ENCODE measurements around the gene KLHL7. TPM values are rescaled to one million over a fixed set of nuclear protein-coding genes. Genes with fewer than 3 reads are reported as not detected.
A peak's percentile ranks its signal among the peaks of the same experiment; 100 is the strongest.
"Not testable (repeated sequence)": the region's sequence is repeated elsewhere in the genome, so short reads cannot be mapped to it uniquely, and the experiment has no call there.

The KLHL7 gene
- total RNA-seq, 1 donor from 2014 or later = 29.9 TPM

DNA sequence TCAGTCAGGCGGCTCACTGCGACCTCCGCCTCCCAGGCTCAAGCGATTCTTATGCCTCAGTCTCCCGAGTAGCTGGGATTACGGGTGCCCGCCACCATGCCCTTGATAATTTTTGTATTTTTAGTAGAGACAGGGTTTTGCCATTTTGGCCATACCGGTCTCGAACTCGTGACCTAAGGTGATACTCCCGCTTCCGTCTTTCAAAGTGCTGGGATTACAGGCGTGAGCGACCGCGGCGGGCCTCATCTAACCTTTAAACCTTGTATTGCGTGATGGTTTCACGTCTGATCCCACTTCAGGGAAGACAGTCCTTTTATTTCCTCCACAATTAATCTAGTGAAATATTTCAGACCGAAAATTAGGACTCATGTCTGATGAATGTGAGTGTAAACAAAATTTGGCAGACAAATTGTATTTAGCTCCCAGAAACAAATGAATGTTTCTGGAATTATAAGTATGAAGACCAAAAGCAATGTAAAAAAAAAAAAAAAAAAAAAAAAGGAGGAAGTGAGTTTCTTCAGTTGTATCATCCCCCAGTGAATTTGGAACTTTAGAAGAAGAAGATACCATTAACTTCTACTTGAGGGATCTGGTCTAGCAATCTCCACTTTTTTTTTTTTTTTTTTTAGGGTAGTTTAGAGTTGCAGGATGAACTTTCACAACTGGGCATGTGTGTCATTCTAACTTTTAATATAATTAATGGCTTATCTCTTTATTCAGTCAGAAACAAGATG lies 77.9 kb downstream of the KLHL7 start:
- DNase-seq (ENCODE audit: low spot score) = no peak

- no peak for DNase-seq (ENCODE audit: low spot score)
These were observed 78.7 kb downstream of the KLHL7 start for GRCh38 chr7:23184291-23184690.

DNA sequence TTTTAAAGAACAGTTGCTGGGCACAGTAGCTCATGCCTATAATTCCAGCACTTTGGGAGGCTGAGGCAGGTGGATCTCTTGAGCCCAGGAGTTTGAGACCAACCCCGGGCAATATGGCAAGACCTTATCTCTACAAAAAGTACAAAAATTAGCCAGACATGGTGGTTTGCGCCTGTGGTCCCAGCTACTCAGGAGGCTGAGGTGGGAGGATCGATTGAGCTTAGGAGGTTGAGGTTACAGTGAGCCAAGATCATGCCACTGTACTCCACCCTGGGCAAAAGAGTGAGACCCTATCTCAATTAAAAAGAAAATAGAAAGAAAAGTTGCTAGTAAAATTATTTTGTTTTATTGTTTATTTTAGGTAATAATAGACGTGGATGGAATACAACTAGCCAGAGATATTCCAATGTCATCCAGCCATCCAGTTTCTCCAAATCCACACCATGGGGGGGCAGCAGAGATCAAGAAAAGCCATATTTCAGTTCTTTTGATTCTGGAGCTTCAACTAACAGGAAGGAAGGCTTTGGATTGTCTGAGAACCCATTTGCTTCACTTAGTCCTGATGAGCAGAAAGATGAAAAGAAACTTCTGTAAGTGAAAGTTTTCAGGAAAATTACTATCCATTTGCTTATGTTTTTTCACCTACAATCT lies 79.2 kb downstream of the KLHL7 start:
- DNase-seq (ENCODE audit: low spot score) = peak; percentile 36

DNA sequence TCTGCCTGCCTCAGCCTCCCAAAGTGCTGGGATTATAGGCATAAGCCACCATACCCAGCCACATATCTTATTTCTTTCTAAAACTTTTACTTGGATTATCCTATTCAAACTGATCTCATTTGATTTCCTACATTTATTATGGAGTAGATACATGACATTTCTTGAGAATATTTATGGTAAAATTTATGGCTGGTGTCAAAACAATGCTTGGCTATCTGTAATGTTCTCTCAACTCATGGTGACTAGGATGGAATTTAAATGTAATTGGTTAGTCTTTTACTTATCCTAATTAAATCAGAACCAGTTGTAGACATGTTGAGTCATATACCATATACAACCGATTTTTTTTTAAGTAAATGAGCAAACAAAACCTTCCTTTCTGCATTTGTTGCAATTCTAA lies 80.4 kb downstream of the KLHL7 start:
- no peak for DNase-seq (ENCODE audit: low spot score)

GRCh38 chr7:23191022-23191421 lies 85.4 kb downstream of the KLHL7 start:
- DNase-seq (ENCODE audit: low spot score) = no peak

- DNase-seq (ENCODE audit: low spot score) = not testable (repeated sequence)
These were observed 88.2 kb downstream of the KLHL7 start for GRCh38 chr7:23193650-23194227.

DNA sequence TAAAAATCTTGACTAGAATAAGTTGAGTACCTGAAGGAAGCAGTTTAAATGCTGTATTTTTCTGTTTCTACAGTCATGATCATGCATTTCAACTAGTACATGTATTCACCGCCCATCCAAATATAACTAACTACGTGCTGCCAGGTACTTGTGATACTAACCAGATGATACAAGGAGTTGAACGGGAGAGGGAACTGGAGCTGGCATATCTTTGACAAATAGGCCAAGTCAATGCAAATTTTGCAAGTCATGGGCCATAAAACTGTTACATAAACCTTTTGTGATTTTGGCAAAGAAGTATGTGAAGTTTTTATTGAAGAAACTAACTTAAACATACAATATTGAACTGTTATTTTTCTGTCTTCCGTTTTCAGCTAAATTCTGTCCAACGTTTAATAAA lies 90.7 kb downstream of the KLHL7 start:
- no peak for DNase-seq (ENCODE audit: low spot score)

DNA sequence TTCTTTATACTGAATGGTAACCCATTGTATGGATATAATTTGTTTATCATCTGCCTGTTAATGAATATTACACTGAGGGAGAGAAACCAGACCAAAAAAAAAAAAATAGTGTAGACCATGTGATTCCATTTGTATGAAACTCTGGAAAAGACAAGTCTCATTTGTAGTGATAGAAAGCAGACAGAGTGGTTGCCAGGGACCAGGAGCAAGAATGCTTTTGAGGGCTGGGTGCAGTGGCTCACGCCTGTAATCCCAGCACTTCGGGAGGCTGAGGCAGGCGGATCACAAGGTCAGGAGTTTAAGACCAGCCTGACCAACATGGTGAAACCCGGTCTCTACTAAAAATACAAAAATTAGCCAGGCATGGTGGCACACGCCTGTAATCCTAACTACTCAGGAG lies 92.2 kb downstream of the KLHL7 start:
- not testable (repeated sequence) for DNase-seq (ENCODE audit: low spot score)

DNA sequence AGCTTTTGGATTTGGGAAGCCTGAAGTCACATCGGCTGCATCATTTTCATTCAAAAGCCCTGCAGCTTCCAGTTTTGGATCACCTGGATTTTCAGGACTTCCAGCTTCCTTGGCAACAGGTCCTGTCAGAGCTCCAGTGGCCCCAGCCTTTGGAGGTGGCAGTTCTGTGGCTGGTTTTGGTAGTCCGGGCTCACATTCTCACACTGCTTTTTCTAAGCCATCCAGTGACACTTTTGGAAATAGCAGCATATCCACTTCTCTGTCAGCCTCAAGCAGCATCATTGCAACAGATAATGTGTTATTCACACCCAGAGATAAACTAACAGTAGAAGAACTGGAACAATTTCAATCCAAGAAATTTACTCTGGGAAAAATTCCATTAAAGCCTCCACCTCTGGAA lies 94.7 kb downstream of the KLHL7 start:
- no peak for DNase-seq (ENCODE audit: low spot score)

DNA sequence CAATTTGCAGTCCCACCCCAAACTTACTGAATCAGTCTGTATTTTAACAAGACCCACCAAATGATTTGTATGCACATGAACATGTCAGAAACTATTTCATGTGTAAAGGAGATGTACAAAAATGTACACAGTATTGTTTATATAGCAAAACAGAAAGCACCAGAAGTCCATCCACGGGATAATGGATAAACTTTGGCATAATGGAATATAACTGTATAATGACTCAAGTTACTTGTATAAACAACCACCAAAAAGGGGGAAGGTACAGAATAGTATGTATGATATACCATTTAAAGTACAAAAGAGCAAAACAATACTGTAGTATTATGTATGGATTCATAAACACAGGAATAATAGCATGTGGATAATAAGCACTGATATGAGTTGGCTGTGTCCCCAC lies 98.7 kb downstream of the KLHL7 start:
- DNase-seq (ENCODE audit: low spot score) = no peak

DNA sequence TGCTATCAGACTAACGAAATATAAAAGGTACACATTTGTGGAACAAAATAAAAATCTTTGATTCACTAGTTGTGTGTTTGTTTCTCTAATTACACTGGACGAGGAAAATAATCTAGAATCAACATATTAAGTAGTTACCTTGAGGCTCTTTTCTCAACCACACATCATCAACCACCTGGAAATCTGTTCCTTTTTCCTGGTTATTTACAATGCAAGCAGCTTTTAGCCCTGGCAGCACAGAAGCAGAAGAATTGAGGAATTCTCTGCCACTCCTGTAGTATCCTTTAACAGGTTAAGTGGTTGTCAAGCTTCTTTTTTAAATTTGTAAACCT lies 100.0 kb downstream of the KLHL7 start:
- DNase-seq (ENCODE audit: low spot score) = no peak

- no peak for DNase-seq (ENCODE audit: low spot score)
These were observed 100.6 kb downstream of the KLHL7 start for GRCh38 chr7:23205909-23206767.

GRCh38 chr7:23207021-23207420 lies 101.4 kb downstream of the KLHL7 start:
- DNase-seq (ENCODE audit: low spot score) = no peak

- DNase-seq (ENCODE audit: low spot score) = no peak
These were observed 102.3 kb downstream of the KLHL7 start for GRCh38 chr7:23207884-23208283.

DNA sequence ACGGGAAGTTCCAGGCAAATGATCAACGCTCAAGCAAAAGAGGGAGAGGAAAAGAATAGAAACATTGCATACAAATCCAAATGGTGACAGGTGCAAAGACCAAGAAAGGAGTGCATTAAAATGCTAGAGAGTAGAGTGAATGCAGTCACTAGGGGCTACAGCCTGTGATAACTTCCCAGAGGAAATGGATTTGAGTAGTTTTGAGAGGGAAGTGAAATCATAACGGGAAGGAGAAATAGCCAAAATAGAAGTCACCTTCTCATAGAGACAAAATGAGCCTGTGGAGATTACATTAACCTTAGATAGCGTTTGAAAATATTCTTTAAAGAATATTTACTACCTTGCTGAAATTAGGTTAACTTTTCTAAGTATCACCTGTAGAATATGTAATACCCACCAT lies 102.7 kb downstream of the KLHL7 start:
- DNase-seq (ENCODE audit: low spot score) = no peak

DNA sequence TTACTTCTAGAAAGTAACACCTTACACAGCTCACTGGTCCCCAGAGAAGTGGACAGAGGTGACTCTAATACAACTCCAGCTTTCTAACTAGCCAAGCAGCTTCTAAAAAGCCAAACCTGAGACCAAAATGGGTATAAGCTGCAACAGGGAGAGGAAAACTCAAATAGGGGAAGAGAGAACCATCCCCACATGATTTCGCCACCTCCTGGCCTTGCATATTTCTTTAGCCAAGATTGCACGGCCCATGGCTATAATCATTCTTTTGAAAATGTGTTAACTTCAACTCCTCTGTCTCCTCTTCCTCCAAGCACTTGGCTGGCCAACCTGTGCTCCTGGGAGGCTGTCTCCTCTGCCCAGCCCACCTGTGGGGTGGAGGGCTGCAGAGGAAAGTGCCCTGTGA lies 104.9 kb downstream of the KLHL7 start:
- no peak for DNase-seq (ENCODE audit: low spot score)

DNA sequence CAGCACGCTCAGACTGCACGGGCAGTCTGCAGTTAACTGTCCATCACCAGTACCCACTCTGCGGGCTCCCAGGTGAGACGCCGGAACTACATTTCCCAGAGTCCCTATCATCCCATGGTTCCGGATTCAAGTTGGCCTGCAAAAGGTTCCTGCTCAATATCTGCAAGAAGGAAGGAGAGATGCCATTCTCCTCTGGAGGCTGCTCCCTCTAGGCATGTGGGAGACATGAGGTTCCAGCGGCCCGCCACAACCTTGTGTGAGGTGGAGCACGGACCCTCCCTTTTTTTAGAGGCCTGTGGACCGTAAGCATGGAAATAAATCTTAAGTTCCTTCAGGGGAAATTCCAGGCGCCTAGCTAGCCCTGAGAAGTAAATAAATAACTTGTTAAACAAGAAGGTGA lies 106.0 kb downstream of the KLHL7 start:
- no peak for DNase-seq (ENCODE audit: low spot score)

DNA sequence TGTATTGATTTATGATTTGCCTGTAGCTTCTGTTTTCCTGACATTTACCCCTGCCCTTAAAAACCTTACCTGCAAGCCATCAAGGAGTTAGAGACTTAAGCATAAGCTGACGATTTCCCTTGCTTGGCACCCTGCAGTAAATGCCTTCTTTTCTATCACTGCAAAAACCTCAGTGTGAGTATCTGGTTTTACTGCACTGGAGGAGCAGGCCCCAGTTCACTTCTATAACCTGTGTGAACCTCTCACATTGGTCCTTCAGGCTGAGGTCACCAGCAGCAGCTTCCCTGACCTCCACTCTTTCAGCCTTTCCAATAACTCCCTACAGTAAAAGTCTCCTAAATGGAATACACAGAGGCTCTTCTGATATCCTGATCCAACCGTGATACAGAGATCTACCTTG lies 106.8 kb downstream of the KLHL7 start:
- DNase-seq (ENCODE audit: low spot score) = no peak

- DNase-seq (ENCODE audit: low spot score) = no peak
These were observed 107.3 kb downstream of the KLHL7 start for GRCh38 chr7:23212841-23213240.

DNA sequence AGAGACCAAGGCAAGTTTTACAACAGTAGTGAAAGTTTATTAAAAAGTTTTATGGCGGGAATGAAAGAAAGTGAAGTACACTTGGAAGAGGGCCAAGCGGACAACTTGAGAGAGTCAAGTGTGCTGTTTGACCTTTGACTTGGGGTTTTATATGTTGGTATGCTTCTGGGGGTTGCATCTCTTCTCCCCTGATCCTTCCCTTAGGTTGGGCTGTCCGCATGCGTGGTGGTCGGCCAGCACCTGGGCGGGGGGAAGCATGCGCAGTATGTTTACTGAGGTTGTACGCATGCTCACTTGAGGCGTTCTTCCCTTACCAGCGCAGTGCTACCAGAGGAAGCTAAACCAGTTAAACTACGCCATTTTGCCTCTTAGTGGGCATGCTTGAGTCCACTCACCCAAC lies 108.2 kb downstream of the KLHL7 start:
- no peak for DNase-seq (ENCODE audit: low spot score)

GRCh38 chr7:23214423-23214822 lies 108.8 kb downstream of the KLHL7 start:
- DNase-seq (ENCODE audit: low spot score) = no peak

GRCh38 chr7:23214938-23215337 lies 109.4 kb downstream of the KLHL7 start:
- DNase-seq (ENCODE audit: low spot score) = no peak

DNA sequence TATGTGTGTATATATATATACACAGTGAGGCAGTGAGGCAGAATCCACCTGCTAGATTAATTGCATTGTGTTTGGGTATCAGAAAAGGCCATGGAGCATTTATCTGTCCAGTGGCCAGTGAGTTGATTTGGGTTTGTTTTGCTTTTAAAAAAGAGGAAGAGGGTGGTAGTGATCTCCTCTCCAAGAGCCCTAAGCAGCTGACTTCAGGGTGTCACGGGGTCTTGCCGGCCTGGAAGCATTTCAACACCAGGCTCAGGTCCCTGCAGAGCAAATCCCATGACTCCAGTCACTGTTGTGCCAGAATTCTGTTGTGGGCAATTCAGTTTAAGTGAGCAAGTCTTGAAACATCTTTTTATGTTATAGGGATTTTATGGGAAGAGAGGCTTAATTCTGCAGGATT lies 110.4 kb downstream of the KLHL7 start:
- DNase-seq (ENCODE audit: low spot score) = peak; percentile 41

Data from mucosa of gallbladder (tissue), 1 donor.